ENCODE data around the gene ANKRD36. TPM values are rescaled to one million over a fixed set of nuclear protein-coding genes. Genes with fewer than 3 reads are reported as not detected.

ANKRD36 gene
- total and polyA plus RNA-seq, 2 of the 4 experiments (the other 2 are of a cell fraction), result 2.6 to 20.1 TPM

DNA sequence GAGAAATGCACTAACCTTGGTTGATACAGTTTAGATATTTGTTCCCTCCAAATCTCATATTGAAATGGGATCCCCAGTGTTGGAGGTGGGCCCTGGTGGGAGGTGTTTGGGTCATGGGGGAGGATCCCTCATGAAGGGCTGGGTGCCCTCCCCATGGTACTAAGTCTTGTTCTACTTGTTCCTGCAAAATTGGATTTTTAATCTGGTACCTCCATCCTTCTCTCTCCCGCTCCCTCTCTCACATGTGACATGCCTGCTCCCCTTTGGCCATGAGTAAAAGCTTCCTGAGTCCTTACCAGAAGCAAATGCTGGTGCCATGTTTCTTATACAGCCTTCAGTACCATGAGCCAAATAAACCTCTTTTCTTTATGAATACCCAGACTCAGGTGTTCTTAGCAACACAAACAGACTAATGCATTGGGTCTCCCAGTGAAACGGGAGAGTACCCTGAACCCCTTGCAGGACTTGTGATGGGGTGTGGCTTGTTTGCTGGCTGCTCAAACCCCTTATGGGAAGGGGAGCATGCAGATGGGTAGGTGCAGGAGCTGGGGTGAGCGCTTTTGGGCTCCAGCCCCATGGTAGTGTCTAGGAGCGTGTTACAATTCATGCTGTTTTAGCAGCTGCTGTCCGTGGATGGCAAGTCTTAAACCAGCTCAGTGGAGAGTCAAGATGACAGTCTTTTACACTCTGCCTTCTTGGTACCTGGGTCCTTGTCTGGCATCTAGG, 45.5 kb upstream of the ANKRD36 start:
- no peaks in the 10 kb centered on the region for H3K36me3 ChIP-seq (ENCODE audit: control insufficient read depth, insufficient read depth, low read length)
- no peaks in the 10 kb centered on the region for H3K9me1 ChIP-seq (ENCODE audit: insufficient read depth, low read length)
- H3K56ac ChIP-seq (ENCODE audit: extremely low read depth, insufficient read depth, low read length), result no peak overlapping the region
- ChIA-PET CTCF (no interaction called here), POLR2A (ENCODE audit: unreplicated experiment) (no interaction called here)
- no peak overlapping the region for H4K5ac ChIP-seq (ENCODE audit: low read depth, low read length)
- no peak overlapping the region for H2BK15ac ChIP-seq (ENCODE audit: low read depth, low read length)
- intact Hi-C loops (cut with micrococcal nuclease), result no loop called here
- H3K14ac ChIP-seq (replicated peaks; ENCODE audit: low read depth, low read length), result no peak overlapping the region
- in situ Hi-C loops (cut with MboI; ENCODE audit: low sequenced_read_pairs), result no loop called here
- H2BK120ac ChIP-seq (ENCODE audit: low read depth, low read length), result no peak overlapping the region
- DNase-seq (no peak), ATAC-seq (ENCODE audit: low read depth) (no peak)
- peaks cover 7% of the 10 kb centered on the region for H3K27me3 ChIP-seq (ENCODE audit: control insufficient read depth, insufficient read depth, low read length)
- no peak overlapping the region for H2BK20ac ChIP-seq (ENCODE audit: low read depth, low read length)
- 57% methylated on average over 4 of the region's 5 CpGs; no CpG with 5 or more reads in 1 of the 2 experiments for WGBS, 2 experiments (ENCODE audit: extremely low coverage in 2 of 2, insufficient read length in 1 of 2)
- no peaks in the 10 kb centered on the region for H3K4me1 ChIP-seq (ENCODE audit: control insufficient read depth, insufficient read depth, low read length)
- no peak overlapping the region for H3K4me2 ChIP-seq (ENCODE audit: low read depth, low read length)
- H2AK9ac ChIP-seq (replicated peaks; ENCODE audit: low read depth, low read length, poor library complexity), result no peak overlapping the region
- H3K23ac ChIP-seq (ENCODE audit: low read depth, low read length), result no peak overlapping the region
- no peak overlapping the region for H3K27ac ChIP-seq (ENCODE audit: insufficient read depth, low read length)
- no peak overlapping the region for H4K91ac ChIP-seq (ENCODE audit: insufficient read depth, low read depth, low read length)
- no peak overlapping the region for H3K4ac ChIP-seq (ENCODE audit: low read depth, low read length)
- no peak overlapping the region for H2BK5ac ChIP-seq (ENCODE audit: low read depth, low read length, poor library complexity, severe bottlenecking)
- dilution Hi-C loops (cut with HindIII; ENCODE audit: low sequenced_read_pairs, unreplicated experiment), result no loop called here
- H4K8ac ChIP-seq (ENCODE audit: low read depth in 2 of 2, low read length in 2 of 2), result no peak overlapping the region
- H3K9ac ChIP-seq (ENCODE audit: low read depth, low read length), result no peak overlapping the region
- no peaks in the 10 kb centered on the region for H3K79me1 ChIP-seq (ENCODE audit: low read depth in 1 of 2, low read length in 2 of 2)
- no TSS peak for BruUV-seq (replicated peaks)
- H3K9me3 ChIP-seq (ENCODE audit: control insufficient read depth, insufficient read depth, low read length), result no peaks in the 10 kb centered on the region
- H2AFZ ChIP-seq (replicated peaks; ENCODE audit: low read length, poor library complexity), result no peak overlapping the region
- no peak overlapping the region for H3K4me3 ChIP-seq (ENCODE audit: insufficient read depth, low read depth, low read length)
- no peak overlapping the region for H2AK5ac ChIP-seq (ENCODE audit: low read depth, low read length)
- no peaks in the 10 kb centered on the region for H4K20me1 ChIP-seq (ENCODE audit: insufficient read depth, low read length)
- no peak overlapping the region for H3K18ac ChIP-seq (ENCODE audit: low read depth, low read length)
- no peak for TF ChIP-seq NFE2L2 (IDR thresholded peaks at IDR 0.05; ENCODE audit: low read depth, low read length)
- no peak for TF ChIP-seq FOS (IDR thresholded peaks at IDR 0.05; ENCODE audit: low read depth, low read length)
- no peak for TF ChIP-seq RFX5 (IDR thresholded peaks at IDR 0.05; ENCODE audit: low read depth, low read length)
- no peak for TF ChIP-seq SMC3 (IDR thresholded peaks at IDR 0.05; ENCODE audit: low read depth, low read length)

Measured in IMR-90 (cell line).